ENCODE data around the gene ACTG1. TPM values are rescaled to one million over a fixed set of nuclear protein-coding genes. Genes with fewer than 3 reads are reported as not detected.
A peak's percentile ranks its signal among the peaks of the same experiment; 100 is the strongest.

ACTG1 gene
- total and polyA plus RNA-seq, 9 of the 15 experiments (the other 6 are each of a cell fraction or from before 2014, with no cell fraction given), result 224 to 1,775 (median 568) TPM

DNA sequence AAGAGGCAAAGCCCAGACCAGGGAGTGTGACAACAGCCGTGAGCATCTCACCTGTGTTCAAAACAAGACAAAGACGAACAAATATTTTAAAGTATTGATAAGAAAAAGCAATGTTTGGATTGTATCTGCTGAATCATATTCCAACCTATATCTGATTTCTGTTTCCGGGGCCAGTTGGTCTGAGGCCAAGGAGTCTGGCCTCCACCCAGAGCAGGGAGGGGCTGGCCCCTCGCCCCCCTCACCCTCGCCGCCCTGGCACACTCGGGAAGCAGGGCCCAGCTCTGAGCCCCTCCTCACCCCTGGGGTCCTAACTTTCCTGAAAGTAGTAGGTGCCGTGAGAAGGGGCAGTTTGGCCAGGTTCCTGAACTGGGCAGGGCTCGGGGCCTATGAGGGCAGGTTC, 48.0 kb downstream of the ACTG1 start (continued):
- TF ChIP-seq, protein P1, sequence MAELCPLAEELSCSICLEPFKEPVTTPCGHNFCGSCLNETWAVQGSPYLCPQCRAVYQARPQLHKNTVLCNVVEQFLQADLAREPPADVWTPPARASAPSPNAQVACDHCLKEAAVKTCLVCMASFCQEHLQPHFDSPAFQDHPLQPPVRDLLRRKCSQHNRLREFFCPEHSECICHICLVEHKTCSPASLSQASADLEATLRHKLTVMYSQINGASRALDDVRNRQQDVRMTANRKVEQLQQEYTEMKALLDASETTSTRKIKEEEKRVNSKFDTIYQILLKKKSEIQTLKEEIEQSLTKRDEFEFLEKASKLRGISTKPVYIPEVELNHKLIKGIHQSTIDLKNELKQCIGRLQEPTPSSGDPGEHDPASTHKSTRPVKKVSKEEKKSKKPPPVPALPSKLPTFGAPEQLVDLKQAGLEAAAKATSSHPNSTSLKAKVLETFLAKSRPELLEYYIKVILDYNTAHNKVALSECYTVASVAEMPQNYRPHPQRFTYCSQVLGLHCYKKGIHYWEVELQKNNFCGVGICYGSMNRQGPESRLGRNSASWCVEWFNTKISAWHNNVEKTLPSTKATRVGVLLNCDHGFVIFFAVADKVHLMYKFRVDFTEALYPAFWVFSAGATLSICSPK (IDR thresholded peaks at IDR 0.05; ENCODE audit: borderline replicate concordance), result no peak
- peak; percentile 59 for TF ChIP-seq NFE2 (IDR thresholded peaks at IDR 0.05; ENCODE audit: low read depth)
- no peak for TF ChIP-seq ELF2 (CRISPR knock-in tag; IDR thresholded peaks at IDR 0.05)
- TF ChIP-seq ZBTB7A (IDR thresholded peaks at IDR 0.05; ENCODE audit: borderline replicate concordance, control insufficient read depth, low read depth, low read length), result peak; percentile 32; the same call in 1 of the 2 replicates
- TF ChIP-seq, protein P2, sequence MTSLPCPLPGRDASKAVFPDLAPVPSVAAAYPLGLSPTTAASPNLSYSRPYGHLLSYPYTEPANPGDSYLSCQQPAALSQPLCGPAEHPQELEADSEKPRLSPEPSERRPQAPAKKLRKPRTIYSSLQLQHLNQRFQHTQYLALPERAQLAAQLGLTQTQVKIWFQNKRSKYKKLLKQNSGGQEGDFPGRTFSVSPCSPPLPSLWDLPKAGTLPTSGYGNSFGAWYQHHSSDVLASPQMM (CRISPR knock-in tag; IDR thresholded peaks at IDR 0.05), result no peak
- TF ChIP-seq SOX6 (IDR thresholded peaks at IDR 0.05), result no peak
- TF ChIP-seq KLF6 (CRISPR knock-in tag; IDR thresholded peaks at IDR 0.05; ENCODE audit: borderline replicate concordance), result no peak
- TF ChIP-seq TCFL5 (CRISPR knock-in tag; conservative IDR thresholded peaks at IDR 0.05), result no peak
- no peak for TF ChIP-seq KHSRP (IDR thresholded peaks at IDR 0.05)
- no peak for TF ChIP-seq ZNF165 (CRISPR knock-in tag; IDR thresholded peaks at IDR 0.05; ENCODE audit: borderline replicate concordance)
- no peak for TF ChIP-seq MAZ (CRISPR knock-in tag; conservative IDR thresholded peaks at IDR 0.05 in 1 of 2, IDR thresholded peaks at IDR 0.05 in 1 of 2)
- TF ChIP-seq GATA2 (CRISPR knock-in tag; IDR thresholded peaks at IDR 0.05), result no peak
- no peak for TF ChIP-seq GABPB1 (CRISPR knock-in tag; IDR thresholded peaks at IDR 0.05)
- no peak for TF ChIP-seq NCOR1 (IDR thresholded peaks at IDR 0.05)
- 0 out of 2 replicates have a peak, but pooled peaks have one; percentile 21 for TF ChIP-seq DPF2 (IDR thresholded peaks at IDR 0.05)
- no peak for TF ChIP-seq ZBTB1 (CRISPR knock-in tag; IDR thresholded peaks at IDR 0.05; ENCODE audit: borderline replicate concordance, low read depth)
- no peak for TF ChIP-seq TARDBP (IDR thresholded peaks at IDR 0.05)
- TF ChIP-seq NR3C1 (CRISPR knock-in tag; IDR thresholded peaks at IDR 0.05), result no peak
- peak; percentile 62 for TF ChIP-seq NFIC (IDR thresholded peaks at IDR 0.05)
- no peak for TF ChIP-seq PTTG1 (tag; IDR thresholded peaks at IDR 0.05; ENCODE audit: low read depth)

Measured in K562 (cell line).